Natural killer cell (primary cell): ENCODE data around the gene BCL2L15. TPM values are rescaled to one million over a fixed set of nuclear protein-coding genes. Genes with fewer than 3 reads are reported as not detected.

Source experiments
- ATAC-seq, 3 donors: fragments of 150-1000 bp in 2 of 3; fragments of 200-7000 bp in 1 of 3; cut with Tn5 transposase; 1 replicate in 1 of 3; 2 replicates in 2 of 3; pipeline ENCODE4 v1.10.0; 2021; ENCODE audit warnings: mild to moderate bottlenecking in 2 of 3, moderate library complexity in 2 of 3
- DNase-seq, 2 donors: peaks; one replicate each; pipeline versions ENCODE4 v3.0.0 to v3.0.0-alpha.2; 2013 to 2021; ENCODE audit warnings: mixed read lengths in 1 of 2
- H3K27ac ChIP-seq: one replicate; pipeline ENCODE4 v1.5.1; 2013; ENCODE audit warnings: mild to moderate bottlenecking, low read length
- H3K27me3 ChIP-seq: one replicate; pipeline ENCODE4 v1.6.1; 2013; ENCODE audit warnings: low read length; ENCODE audit not compliant: control insufficient read depth, insufficient read depth
- H3K36me3 ChIP-seq: one replicate; pipeline ENCODE4 v1.6.1; 2013; ENCODE audit warnings: low read length; ENCODE audit not compliant: control insufficient read depth, insufficient read depth
- H3K4me1 ChIP-seq: one replicate; pipeline ENCODE4 v1.6.1; 2013; ENCODE audit warnings: low read length; ENCODE audit not compliant: control insufficient read depth, insufficient read depth
- H3K4me3 ChIP-seq: one replicate; pipeline ENCODE4 v1.5.1; 2013; ENCODE audit warnings: low read length
- H3K9me3 ChIP-seq: one replicate; pipeline ENCODE4 v1.6.1; 2013; ENCODE audit warnings: low read length; ENCODE audit not compliant: control insufficient read depth, insufficient read depth
- H3K27ac Mint-ChIP-seq, 2 donors: one replicate each; pipeline ENCODE4 v1.8.0; 2022; ENCODE audit warnings: mild to moderate bottlenecking in 2 of 2, mixed read lengths in 2 of 2, moderate library complexity in 1 of 2
- H3K27me3 Mint-ChIP-seq, 2 donors: one replicate each; pipeline ENCODE4 v1.8.0; 2022; ENCODE audit warnings: low read depth in 2 of 2, mixed read lengths in 2 of 2
- H3K36me3 Mint-ChIP-seq: one replicate; pipeline ENCODE4 v1.8.0; 2022; ENCODE audit warnings: mixed read lengths
- H3K4me1 Mint-ChIP-seq, 2 donors: one replicate each; pipeline ENCODE4 v1.8.0; 2022; ENCODE audit warnings: mixed read lengths in 2 of 2
- H3K4me3 Mint-ChIP-seq: one replicate; pipeline ENCODE4 v1.8.0; 2022; ENCODE audit warnings: mild to moderate bottlenecking, moderate library complexity, mixed read lengths
- H3K9me3 Mint-ChIP-seq, 2 donors: one replicate each; pipeline ENCODE4 v1.8.0; 2022; ENCODE audit warnings: mixed read lengths in 2 of 2
- WGBS: methylation state at CpG from one replicate; pipeline ENCODE4 v1.1.7; 2013; ENCODE audit warnings: missing lambda C conversion rate; ENCODE audit not compliant: insufficient coverage; 5-methylcytosine and 5-hydroxymethylcytosine counted together
- intact Hi-C: fragments of 100-400 bp; cut with micrococcal nuclease; formaldehyde crosslinking; loops from one replicate; pipeline ENCODE4 v1.14.2; 2022
- total RNA-seq, 4 donors: library from RNA; stranded (reverse); fragments of 120-200 nt in 1 of 4; gene quantifications; one replicate each; pipeline versions ENCODE4 v1.2.3 to v1.2.4, GENCODE V29; 2013 to 2022
- TF ChIP-seq, protein P1 (sequence below): fragments of 200-600 bp; IDR thresholded peaks from one replicate; pipeline ENCODE4 v1.8.0; 2022; ENCODE audit warnings: antibody characterized with exemption

BCL2L15 gene
- total RNA-seq, 3 donors from 2014 or later (not counting 1 experiment from before 2014, with no cell fraction given): 0.88 to 2.1 (median 1.5) TPM

- peaks cover 50 to 66% of the 10 kb centered on the region in 2 donors for H3K4me1 Mint-ChIP-seq
- peaks cover 32% of the 10 kb centered on the region for H3K4me1 ChIP-seq
- no peaks in the 10 kb centered on the region for H3K9me3 Mint-ChIP-seq
Measured at GRCh38 chr1:113904674-113905434, 17.5 kb upstream of the BCL2L15 start, which contains the start of the genes AP4B1 and DCLRE1B. Gene AP4B1 (minus strand): TSS chr1:113904799. CDS start chr1:113904717, 82 bp downstream. Gene DCLRE1B (plus strand): TSS chr1:113905326. CDS start chr1:113905587, 261 bp downstream.

DNA sequence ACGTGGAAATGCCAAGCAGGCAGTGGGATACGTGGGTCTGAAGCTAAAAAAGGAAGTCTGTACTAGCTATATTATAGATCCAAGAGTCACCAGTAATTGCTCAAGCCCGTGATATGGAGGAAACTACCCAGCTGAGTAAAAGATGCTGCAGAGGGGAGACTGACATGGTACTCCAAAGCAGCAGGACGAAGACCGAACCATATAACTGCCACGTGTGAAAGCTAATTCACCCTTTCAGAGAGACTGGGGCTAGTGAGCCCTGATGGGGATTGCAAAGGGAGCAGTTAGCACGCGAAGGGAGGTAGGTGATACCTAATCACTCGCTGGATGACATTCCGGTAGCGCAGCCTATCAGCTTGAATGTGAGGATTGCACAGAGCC, 16.9 kb upstream of the BCL2L15 start:
- peak overlapping the region; percentile 70 for H3K4me3 ChIP-seq
- WGBS: under 1% methylated on average over 11 of the region's 11 CpGs
- H3K4me1 Mint-ChIP-seq: peaks cover 56 to 69% of the 10 kb centered on the region in 2 donors
- H3K36me3 ChIP-seq: peaks cover 33% of the 10 kb centered on the region
- ATAC-seq: peak; percentile 8 to 20 (median 16)
- intact Hi-C loops: loop anchor here (1.0 to 2.0 kb wide), 4 partner anchors 33 to 145 kb away; partner anchors contain the start of genes PHTF1, PTPN22 and RSBN1
- H3K9me3 ChIP-seq: no peaks in the 10 kb centered on the region
- peak overlapping the region; percentile 98 for H3K4me3 Mint-ChIP-seq
- peak overlapping the region; percentile 93 for H3K27ac ChIP-seq
- no peaks in the 10 kb centered on the region for H3K27me3 ChIP-seq
- TF ChIP-seq, protein P1, sequence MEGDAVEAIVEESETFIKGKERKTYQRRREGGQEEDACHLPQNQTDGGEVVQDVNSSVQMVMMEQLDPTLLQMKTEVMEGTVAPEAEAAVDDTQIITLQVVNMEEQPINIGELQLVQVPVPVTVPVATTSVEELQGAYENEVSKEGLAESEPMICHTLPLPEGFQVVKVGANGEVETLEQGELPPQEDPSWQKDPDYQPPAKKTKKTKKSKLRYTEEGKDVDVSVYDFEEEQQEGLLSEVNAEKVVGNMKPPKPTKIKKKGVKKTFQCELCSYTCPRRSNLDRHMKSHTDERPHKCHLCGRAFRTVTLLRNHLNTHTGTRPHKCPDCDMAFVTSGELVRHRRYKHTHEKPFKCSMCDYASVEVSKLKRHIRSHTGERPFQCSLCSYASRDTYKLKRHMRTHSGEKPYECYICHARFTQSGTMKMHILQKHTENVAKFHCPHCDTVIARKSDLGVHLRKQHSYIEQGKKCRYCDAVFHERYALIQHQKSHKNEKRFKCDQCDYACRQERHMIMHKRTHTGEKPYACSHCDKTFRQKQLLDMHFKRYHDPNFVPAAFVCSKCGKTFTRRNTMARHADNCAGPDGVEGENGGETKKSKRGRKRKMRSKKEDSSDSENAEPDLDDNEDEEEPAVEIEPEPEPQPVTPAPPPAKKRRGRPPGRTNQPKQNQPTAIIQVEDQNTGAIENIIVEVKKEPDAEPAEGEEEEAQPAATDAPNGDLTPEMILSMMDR: no peak
- no peak for DNase-seq
- H3K36me3 Mint-ChIP-seq: peaks cover 11% of the 10 kb centered on the region
- H3K27ac Mint-ChIP-seq: peak overlapping the region; percentile 99
- H3K9me3 Mint-ChIP-seq: no peaks in the 10 kb centered on the region
- H3K4me1 ChIP-seq: peaks cover 32% of the 10 kb centered on the region
- no peaks in the 10 kb centered on the region for H3K27me3 Mint-ChIP-seq

More at GRCh38 chr1:113904674-113905434, 17.5 kb upstream of the BCL2L15 start, which contains the start of the genes AP4B1 and DCLRE1B:
- peak within 1 kb of the TSS; percentile 98 for H3K4me3 Mint-ChIP-seq
- Histone ChIP-seq H3K27ac (peak within 1 kb of the TSS; percentile 93), H3K4me3 (peak within 1 kb of the TSS; percentile 70), H3K27me3 (no peaks in the 10 kb centered on the region), H3K36me3 (peaks cover 29% of the 10 kb centered on the region), H3K9me3 (no peaks in the 10 kb centered on the region)
- TF ChIP-seq, protein P1: peak; percentile 62
- peak within 1 kb of the TSS; percentile 99 for H3K27ac Mint-ChIP-seq
- intact Hi-C loops: loop anchor here (1.0 to 2.0 kb wide), 6 partner anchors 24 to 146 kb away; partner anchors contain the start of genes HIPK1, PHTF1, PTPN22 and RSBN1
- DNase-seq: peak; percentile 91 to 100
- H3K27me3 Mint-ChIP-seq: no peaks in the 10 kb centered on the region
- peaks cover 8% of the 10 kb centered on the region for H3K36me3 Mint-ChIP-seq
- WGBS: under 1% methylated on average over 67 of the region's 67 CpGs
- peak; percentile 91 to 98 (median 91) for ATAC-seq

DNA sequence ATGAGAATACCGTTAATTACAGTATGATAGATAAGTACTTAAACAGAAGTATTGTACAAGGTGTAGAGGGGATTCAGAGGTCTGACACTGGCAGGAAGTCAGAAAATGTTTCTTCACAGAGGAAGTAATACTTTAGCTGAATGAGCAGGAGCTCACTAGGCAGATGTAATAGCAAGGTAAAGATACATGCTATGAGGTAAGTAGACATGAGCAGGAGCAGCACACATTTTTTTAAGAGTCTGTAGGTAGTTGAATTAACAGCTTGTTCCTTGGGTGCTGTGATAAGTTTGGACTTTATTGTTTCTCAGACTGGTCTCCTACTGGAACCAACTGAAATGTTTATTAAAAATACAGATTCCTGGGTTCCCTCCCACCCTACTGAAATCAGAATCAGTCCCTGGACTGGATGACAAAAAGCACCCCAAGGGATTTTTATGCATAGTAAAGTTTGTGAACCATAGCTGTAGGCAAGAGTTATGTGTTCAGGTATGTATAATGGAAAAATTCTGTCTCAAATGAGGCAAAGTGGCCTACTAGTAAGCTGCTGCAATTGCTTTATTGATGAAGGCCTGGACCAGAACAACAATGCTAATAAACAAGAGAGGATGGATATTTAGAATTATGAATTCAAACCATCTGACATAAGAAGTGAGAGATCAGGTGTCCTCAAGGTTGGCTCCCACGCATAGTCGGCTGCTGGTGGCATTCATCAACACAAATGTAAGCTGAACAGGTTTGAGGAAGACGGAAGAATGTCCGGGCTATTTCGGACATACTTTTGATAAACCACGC, 16.3 kb upstream of the BCL2L15 start:
- peaks cover 33% of the 10 kb centered on the region for H3K36me3 ChIP-seq
- Mint-ChIP-seq H3K27me3 (no peaks in the 10 kb centered on the region), H3K9me3 (no peaks in the 10 kb centered on the region), H3K4me1 (peaks cover 61 to 72% of the 10 kb centered on the region in 2 donors), H3K4me3 (peak overlapping the region; percentile 98), H3K27ac (peak overlapping the region; percentile 99), H3K36me3 (peaks cover 17% of the 10 kb centered on the region)
- H3K9me3 ChIP-seq: no peaks in the 10 kb centered on the region
- DNase-seq (peak; percentile 19 to 28), ATAC-seq (no peak)
- H3K27me3 ChIP-seq: no peaks in the 10 kb centered on the region
- intact Hi-C loops: loop anchor here (1.0 to 2.0 kb wide), 4 partner anchors 32 to 145 kb away; partner anchors contain the start of genes PHTF1, PTPN22 and RSBN1
- TF ChIP-seq, protein P1: no peak
- H3K4me3 ChIP-seq: peak overlapping the region; percentile 70
- 9% methylated on average over 7 of the region's 7 CpGs for WGBS
- H3K4me1 ChIP-seq: peaks cover 32% of the 10 kb centered on the region
- peak overlapping the region; percentile 93 for H3K27ac ChIP-seq
